Fibroblast of the aortic adventitia (primary cell): ENCODE data around the gene MAP6D1. TPM values are rescaled to one million over a fixed set of nuclear protein-coding genes. Genes with fewer than 3 reads are reported as not detected.
"Not testable (repeated sequence)": the region's sequence is repeated elsewhere in the genome, so short reads cannot be mapped to it uniquely, and the experiment has no call there.

Source experiments
- DNase-seq: peaks from one replicate; pipeline ENCODE4 v3.0.0-alpha.2; 2010; ENCODE audit warnings: low read depth
- H3K4me3 ChIP-seq: 2 replicates; pipeline ENCODE4 v1.5.1; 2011; ENCODE audit warnings: low read depth, mild to moderate bottlenecking, control low read depth, low read length, moderate library complexity
- CTCF ChIP-seq: IDR thresholded peaks from 2 replicates; pipeline ENCODE4 v1.5.1; 2011; ENCODE audit warnings: mild to moderate bottlenecking, low read length, control low read depth, inconsistent platforms; ENCODE audit not compliant: insufficient read depth
- total RNA-seq: library from RNA; depleted of rRNA; stranded (reverse); fragments of >200 nt; gene quantifications from 2 replicates; pipeline ENCODE4 v1.2.3, GENCODE V29; 2012; ENCODE audit warnings: low replicate concordance

The MAP6D1 gene
- total RNA-seq, 1 donor, result 1.4 TPM

GRCh38 chr3:183792976-183793375 is 32.4 kb downstream of the MAP6D1 start:
- TF ChIP-seq CTCF, result no peak
- H3K4me3 ChIP-seq, result no peak overlapping the region
- no peak for DNase-seq

GRCh38 chr3:183790700-183791099 is 34.7 kb downstream of the MAP6D1 start:
- no peak for TF ChIP-seq CTCF
- no peak for DNase-seq
- no peak overlapping the region for H3K4me3 ChIP-seq

GRCh38 chr3:183789826-183790225 is 35.6 kb downstream of the MAP6D1 start:
- H3K4me3 ChIP-seq, result no peak overlapping the region
- DNase-seq, result no peak
- TF ChIP-seq CTCF, result no peak

- DNase-seq, H3K4me3 ChIP-seq: not testable (repeated sequence)
Observed at GRCh38 chr3:183784503-183784902, 40.9 kb downstream of the MAP6D1 start.

- H3K4me3 ChIP-seq, result no peak overlapping the region
- no peak for TF ChIP-seq CTCF
- DNase-seq, result no peak
Observed at GRCh38 chr3:183782576-183783276, 42.7 kb downstream of the MAP6D1 start.

GRCh38 chr3:183781246-183781645 is 44.1 kb downstream of the MAP6D1 start:
- H3K4me3 ChIP-seq, result no peak overlapping the region
- no peak for TF ChIP-seq CTCF
- no peak for DNase-seq

GRCh38 chr3:183779896-183780465 is 45.4 kb downstream of the MAP6D1 start:
- no peak overlapping the region for H3K4me3 ChIP-seq
- DNase-seq, result no peak

More at GRCh38 chr3:183779896-183780465, 45.4 kb downstream of the MAP6D1 start:
- TF ChIP-seq CTCF, result no peak
